ENCODE measurements around the gene OSBPL10. TPM values are rescaled to one million over a fixed set of nuclear protein-coding genes. Genes with fewer than 3 reads are reported as not detected.
"Not testable (repeated sequence)": the region's sequence is repeated elsewhere in the genome, so short reads cannot be mapped to it uniquely, and the experiment has no call there.

The OSBPL10 gene, protein sequence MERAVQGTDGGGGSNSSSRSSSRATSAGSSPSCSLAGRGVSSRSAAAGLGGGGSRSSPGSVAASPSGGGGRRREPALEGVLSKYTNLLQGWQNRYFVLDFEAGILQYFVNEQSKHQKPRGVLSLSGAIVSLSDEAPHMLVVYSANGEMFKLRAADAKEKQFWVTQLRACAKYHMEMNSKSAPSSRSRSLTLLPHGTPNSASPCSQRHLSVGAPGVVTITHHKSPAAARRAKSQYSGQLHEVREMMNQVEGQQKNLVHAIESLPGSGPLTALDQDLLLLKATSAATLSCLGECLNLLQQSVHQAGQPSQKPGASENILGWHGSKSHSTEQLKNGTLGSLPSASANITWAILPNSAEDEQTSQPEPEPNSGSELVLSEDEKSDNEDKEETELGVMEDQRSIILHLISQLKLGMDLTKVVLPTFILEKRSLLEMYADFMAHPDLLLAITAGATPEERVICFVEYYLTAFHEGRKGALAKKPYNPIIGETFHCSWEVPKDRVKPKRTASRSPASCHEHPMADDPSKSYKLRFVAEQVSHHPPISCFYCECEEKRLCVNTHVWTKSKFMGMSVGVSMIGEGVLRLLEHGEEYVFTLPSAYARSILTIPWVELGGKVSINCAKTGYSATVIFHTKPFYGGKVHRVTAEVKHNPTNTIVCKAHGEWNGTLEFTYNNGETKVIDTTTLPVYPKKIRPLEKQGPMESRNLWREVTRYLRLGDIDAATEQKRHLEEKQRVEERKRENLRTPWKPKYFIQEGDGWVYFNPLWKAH
- total RNA-seq, result 10.9 TPM

DNA sequence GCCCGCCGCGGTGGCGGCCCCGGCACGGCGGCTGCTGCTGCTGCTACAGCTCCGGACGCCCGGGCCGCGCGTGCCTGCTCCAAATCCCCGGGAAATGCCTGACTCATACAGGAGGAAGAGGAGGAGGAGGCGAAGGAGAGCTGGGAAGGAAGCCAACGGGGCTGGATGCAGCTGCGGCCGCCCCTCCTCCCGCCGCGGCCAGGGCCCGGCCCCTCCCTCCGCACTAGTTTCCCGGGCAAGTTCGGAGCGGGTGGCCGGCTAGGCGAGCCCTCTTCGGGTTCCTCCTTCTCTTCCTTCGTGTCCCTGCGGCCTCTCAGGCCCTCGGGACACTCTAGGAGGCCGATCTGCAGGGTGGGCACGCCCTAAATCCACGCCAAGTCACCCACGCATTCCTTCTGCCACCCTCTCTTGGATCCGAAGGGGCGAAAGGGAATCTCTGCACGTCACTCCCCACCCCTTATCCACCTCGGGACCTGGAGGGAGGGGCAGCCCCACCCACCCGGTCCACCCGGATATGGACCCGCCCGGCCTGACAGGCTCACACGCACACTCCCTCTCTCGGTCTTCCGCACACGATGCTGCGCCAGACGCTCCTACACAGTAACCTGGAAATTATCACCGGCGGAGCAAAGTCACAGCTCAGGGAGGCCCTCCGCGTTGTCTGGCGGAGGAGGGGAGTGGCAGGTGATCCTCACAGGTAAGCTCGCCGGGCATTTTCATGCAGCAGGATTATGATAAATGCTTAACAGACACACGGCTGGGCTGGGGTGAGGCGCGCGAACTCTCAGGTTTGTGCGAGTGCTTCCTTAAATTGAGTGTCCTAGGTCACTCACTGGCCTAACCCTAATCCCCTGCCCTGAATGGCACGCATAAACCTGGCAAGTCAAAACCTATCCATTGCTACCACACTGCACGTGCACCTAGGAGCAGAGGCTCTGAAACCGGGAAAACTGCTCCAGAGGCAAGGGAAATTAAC lies at the start of gene OSBPL10, which contains the start of gene ZNF860:
Gene OSBPL10 (minus strand): TSS at position 57 of the 976 bp plus-strand sequence. CDS start 83 bp downstream, outside the sequence.
Gene ZNF860 (plus strand): TSS at position 545 of the 976 bp plus-strand sequence. CDS start 7,330 bp downstream, outside the sequence.
- peak; percentile 75 for DNase-seq

DNA sequence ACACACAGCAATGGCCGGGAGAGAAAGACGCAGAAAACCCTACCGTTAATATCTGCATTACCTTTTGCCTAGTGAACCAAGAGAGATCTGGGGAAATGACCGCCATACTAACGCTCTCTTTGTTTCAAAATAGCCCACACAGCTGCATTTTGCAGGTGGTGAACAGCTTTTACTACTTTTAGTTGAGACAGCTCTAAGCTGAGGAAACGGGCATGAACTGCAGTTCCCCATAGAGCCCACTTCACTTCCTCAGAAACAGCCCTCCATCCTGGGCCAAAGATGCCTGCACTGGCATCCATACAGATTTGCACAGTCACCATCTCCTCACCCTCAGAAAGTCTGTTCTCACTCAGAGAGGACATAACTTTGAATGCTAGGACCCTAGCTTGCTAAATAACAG lies 45.5 kb upstream of the OSBPL10 start:
- DNase-seq, result no peak

DNA sequence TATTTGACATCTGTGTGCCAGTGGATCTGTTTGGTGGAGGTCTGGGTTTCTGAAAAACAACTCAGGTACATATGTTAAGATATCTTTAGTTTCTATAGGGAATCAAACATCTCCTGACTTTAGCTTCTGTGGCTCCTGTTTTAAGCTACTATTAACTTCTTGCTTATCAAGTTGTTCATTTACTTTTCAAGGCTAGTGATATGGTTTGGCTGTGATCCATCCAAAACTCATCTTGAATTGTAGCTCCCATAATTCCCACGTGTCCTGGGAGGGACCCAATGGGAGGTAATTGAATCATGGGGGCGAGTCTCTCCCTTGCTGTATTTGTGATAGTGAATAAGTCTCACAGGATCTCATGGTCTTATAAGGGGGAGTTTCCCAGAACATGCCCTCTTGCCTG lies 41.9 kb upstream of the OSBPL10 start:
- no peak for DNase-seq

DNA sequence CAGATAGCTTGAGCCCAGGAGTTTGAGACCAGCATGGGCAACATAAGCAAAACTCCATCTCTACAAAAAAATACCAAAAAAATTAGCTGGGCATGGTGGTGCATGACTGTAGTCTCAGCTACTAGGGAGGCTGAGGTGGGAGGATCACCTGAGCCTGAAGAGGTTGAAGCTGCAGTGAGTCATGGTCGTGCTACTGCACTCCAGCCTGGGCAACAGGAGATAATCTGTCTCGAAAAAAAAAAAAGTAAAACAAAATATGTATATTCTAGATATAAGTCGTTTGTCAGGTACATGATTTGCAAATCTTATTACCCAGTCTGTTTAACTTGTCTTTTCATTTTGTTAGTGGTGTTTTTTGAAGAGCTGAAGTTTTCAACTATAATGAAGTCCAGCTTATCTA lies 40.7 kb upstream of the OSBPL10 start:
- no peak for DNase-seq

DNA sequence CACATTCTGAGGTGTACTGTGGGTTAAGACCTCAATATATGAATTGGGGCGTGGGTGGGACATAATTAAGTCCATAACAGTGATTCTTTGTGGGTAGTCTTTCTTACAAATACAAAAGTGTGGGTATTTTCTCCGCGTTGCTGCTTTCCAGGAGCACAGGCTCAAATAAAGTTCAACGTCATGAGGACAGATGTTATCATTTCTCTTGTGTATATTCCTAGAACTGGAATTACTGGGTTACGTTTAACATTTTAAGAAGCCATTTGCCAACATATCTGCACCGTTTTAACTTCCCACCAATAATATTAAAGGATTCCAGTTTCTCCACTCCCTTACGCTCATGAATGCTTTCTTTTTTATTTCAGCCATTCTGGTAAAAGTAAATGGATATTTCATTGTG lies 40.1 kb upstream of the OSBPL10 start:
- no peak for DNase-seq

DNA sequence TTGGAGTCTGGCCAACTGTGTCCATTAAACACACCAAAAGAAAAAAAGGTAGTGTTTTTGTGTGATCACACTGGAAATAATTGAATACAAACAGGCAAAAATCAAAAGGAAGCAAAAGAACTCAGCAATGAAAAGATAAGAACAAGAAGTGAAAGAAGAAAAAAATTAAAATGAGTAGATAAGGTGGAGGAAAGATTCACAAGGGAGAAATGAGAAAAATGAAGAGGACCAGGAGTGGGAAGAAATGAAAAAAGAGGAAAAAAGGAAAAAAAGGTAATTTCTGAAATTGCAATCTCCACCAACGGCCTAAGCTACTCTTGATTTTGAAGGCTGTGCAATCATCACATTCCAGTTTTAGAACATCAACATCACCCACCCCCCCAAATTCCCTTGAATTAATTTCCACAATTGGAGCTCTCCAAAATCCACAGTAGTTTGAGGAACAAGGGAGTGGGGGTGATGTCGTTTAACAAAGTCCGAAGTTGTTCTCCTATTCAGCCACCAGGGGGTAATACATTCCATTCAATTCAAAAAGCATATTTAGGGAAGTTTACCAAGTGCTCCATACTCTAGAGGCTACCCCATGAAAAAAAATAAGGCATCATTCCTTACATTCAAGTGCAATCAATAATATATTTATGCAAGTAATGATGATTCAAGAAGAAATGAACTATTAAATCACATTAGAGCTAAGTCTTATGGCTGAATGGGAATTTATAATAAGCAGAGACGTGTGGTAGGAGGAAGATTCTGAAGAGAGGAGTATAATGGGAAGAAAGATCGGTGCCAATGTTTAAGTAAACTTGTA lies 37.9 kb upstream of the OSBPL10 start:
- peak; percentile 50 for DNase-seq

DNA sequence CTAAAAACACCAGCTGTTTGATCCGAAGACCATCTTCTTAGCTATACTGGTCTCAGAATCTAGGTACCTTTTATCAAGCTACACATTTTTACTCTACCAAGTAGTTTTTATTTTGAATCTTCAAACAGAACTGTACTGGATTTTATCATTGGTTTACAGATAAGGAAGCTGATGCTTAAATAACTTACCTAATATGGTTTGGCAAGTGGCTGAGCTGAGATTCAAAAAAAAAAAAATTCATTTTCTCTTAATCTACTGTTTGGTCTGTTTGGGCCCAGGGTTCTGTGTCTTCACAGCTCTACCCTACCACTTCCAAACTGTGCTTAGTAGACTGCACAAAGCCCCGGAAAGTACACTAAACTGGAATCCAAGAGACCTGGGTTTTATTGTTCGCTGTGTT lies 36.2 kb upstream of the OSBPL10 start:
- DNase-seq, result no peak

DNA sequence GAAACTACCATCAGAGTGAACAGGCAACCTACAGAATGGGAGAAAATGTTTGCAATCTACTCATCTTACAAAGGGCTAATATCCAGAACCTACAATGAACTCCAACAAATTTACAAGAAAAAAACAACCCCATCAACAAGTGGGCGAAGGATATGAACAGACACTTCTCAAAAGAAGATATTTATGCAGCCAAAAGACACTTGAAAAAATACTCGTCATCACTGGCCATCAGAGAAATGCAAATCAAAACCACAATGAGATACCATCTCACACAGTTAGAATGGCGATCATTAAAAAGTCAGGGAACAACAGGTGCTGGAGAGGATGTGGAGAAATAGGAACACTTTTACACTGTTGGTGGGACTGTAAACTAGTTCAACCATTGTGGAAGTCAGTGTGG lies 34.6 kb upstream of the OSBPL10 start:
- not testable (repeated sequence) for DNase-seq

DNA sequence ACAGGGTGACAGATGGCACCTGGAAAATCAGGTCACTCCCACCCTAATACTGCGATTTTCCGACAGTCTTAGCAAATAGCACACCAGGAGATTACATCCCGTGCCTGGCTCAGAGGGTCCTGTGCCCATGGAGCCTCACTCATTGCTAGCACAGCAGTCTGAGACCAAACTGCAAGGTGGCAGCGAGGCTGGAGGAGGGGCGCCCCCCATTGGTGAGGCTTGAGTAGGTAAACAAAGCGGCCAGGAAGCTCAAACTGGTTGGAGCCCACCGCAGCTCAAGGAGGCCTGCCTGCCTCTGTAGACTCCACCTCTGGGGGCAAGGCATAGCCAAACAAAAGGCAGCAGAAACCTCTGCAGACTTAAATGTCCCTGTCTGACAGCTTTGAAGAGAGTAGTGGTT lies 29.6 kb upstream of the OSBPL10 start:
- DNase-seq, result not testable (repeated sequence)

DNA sequence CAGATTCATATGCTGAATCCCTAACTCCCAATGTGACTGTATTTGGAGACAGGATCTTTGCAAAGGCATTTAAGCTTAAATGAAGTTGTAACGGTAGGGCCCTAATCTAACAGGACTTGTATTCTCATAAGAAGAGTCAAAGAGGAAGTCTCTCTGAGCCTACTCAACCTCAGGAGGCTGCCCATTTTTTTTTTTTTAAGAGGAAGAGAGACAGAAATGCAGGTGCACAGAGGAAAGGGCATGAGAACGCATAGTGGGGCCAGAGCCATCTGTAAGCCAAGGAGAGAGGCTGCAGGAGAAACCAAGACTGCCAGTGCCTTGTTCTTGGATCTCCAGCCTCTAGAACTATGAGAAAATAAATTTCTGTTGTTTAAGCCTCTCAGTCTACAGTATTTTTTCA lies 28.9 kb upstream of the OSBPL10 start:
- no peak for DNase-seq

DNA sequence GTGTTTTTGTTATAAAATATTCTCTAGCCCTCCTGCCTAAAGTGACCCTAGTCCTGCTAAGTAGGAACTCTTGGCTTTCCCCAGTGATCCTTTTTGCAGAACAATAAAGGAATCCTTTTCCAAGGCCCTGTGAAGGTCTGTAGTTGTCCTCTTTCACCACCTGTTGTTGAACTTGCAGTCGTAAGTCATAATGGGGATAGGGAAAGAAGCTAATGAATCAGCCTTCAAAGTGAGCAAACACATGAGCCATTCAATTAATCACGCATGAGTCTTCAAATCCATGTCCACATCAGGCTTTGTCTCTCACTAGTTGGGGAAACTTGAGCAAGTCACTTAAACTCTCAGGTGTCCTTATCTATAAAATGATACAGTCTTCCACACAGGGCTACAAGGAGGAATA lies 28.0 kb upstream of the OSBPL10 start:
- no peak for DNase-seq

DNA sequence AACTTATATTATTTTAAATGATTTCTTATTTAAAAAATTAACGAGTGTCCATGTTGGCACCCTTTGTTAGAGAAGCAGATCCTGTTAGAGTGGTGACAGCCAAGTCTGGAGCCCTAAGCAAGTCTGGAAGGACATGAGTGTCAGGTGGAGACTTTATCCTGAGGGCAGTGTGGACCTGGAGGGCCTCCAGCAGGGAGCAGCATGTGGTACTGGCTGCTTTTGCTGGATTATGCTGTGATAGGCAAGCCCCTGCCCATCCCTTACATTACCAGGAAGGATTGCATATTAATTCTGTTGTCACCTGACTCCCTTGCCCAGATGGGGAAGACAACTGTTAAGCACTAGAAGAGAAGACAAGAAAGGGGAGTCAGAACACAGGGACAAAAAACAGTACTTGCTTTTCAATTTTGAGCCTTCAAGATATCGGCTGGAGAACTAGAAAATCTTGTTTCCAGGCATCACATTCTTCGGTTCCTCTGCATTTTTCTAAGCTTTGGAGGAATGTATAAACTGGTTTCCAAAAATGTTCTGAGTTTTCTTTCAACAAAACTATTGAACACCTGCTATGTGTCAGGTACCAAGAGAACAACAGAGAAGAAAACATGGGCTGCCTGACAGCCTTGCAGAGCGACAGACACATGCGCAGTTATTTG lies 23.2 kb upstream of the OSBPL10 start:
- no peak for DNase-seq

DNA sequence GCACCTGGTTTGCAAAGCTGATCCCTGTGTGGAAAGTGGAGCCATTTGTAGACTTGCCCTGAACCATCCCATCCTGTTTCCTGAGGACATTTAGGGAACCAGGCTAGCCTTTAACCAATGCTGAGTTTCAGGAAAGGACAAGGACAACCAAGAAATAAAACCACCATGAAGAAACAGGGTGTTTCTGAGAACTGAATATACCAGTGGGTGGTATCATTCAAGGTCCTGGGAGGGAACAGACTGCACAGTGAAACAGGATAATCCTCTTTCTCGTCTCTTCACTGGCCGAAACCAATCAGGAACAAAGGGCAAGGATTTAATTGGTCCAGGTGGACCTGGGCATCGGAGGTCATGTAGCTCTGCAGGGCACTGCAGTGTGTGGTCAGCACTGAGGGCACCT lies 22.3 kb upstream of the OSBPL10 start:
- no peak for DNase-seq

DNA sequence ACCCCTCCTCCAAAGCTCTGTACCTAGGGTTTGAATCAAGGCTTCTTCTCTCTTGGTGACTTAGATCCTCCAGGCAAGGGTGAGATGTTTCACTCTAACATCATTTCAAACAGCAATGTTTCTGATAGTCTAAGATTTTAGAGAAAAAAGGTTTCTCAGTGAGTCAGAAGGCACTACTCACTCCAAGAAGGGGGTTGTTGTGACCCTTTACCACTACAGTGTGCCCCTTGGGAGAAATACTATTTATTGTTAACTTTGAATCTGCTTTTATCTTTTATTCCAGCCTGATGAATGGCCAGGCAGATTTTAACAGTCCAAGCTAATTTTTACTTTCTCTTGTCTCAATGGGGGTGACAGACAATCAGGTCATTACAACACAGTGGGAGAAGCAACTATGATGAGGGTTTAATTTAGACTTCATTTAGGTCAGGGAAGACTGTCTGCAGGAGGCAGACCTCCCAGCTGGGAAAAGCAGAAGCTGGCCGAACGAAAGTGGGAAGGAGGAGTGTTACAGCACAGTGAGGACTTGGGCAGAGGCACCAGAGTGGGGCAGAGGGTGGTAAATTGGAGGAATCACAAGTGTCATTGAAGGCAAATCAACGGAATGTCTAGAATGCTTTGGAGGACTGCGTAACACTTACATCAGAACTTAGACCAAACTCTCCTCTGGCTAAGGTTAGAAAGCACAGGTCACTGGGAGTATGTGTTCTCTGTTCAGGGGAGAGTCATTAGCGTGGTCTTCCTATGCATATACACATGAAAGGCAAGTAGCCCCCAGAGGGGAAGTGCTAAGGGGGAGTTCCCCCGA lies 21.7 kb upstream of the OSBPL10 start:
- DNase-seq, result no peak

DNA sequence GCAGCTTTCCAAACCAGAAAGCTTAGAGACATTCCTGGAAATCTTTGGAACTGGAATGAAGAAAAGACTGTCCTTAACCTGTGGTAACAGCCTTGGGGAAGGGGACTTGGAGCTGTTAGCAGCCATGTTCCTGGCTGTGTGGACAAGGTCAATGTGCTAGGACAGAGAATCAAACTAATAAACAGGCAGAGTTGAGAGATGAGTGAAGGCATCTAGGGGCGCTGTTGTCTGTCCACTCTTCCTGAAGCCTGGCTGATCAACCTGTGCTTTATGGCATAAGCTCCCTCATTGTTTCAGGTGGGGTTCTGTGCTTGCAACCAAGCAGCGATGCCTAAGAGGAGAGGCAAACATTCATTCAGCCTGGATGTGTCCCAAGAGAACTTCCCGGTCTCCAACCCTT lies 19.8 kb upstream of the OSBPL10 start:
- DNase-seq, result no peak

DNA sequence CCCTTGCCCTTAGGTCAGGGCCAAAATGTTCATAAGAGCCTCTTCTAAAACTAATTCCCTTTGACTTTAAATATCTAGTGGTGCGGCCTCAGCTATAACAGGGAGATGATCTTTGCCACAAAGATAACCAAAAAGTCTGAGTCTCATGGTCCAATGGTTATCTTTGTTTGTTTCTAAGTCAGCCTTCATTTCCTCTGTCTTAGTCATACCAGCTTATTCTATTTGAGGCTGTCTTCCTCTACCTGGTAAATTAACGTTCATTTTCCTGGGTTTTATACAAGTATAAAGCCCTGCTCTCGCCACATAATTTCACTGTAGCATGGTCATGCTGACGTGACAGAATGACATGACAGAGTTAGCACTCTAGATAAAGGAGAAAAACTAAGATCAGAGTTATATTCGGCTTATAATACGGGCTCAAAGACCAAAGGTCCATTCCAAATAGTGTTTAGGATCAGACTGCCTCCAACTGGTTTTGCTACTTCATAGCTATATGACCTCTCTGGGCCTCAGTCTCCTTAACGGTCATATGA lies 18.9 kb upstream of the OSBPL10 start:
- no peak for DNase-seq

DNA sequence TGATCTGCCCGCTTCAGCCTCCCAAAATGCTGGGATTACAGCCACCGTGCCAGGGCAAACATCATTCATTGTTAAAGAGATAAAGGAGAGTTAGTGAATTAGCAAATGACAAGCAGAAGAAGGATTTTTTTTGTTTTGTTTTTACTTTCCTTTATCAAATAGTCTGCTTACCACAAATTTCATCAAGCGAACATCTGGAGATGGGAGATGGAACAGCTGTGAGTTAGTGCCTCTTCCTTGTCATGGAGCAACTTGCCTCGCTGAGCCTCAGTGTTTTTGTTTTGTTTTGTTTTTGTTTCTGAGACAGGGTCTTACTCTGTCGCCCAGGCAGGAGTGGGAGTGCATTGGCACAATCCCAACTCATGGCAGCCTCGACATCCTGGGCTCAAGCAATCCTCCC lies 16.4 kb upstream of the OSBPL10 start:
- DNase-seq, result no peak

DNA sequence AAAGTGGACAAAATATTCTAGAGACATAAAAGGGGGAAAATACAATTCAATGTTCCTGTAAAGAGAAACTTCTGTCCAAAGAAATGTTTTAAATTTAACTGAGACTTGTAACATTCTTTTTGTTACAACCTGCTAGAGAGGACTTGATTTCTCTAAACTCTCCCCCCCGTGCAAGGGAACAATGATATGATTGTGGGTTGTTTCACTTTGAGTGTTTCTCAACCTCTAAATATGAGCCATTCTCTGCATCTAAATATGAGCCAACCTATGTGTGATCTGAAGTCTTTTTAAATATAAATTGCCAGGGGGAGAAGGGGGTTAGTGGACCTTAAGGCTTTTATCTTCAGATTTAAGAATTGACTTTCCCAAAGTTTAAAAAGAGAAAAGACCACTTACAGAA lies 15.1 kb upstream of the OSBPL10 start:
- DNase-seq, result no peak

DNA sequence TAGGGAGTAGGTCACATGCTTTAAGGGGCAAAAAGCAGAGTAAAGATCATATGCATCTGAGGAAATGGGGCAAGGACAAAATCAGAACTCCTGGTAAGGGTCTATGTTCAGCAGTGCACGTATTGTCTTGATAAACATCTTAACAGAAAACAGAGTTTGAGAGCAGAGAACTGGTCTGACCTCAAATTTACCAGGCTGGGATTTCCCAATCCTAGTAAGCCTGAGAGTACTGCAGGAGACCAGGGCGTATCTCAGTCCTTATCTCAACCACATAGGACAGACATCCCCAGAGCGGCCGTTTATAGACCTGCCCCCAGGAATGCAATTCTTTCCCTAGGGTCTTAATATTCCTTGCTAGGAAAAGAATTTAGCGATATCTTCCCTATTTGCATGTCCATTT lies 14.0 kb upstream of the OSBPL10 start:
- not testable (repeated sequence) for DNase-seq

DNA sequence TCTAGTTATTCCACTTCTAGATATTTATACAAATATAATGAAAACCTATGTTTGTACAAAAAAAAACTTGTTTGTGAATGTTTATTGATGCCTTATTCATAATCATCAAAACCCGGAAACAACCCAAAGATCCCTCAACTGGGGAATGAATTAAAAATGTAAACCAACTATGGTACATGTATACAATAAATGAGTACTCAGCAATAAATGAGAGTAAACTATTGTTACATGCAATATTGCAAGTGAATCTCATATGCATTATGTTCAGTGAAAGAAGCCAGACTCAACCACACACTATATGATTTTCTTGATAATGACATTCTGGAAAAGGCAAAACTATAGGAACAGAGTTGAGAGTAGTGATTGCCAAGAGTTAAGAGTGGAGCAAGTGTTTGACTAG lies 12.8 kb upstream of the OSBPL10 start:
- no peak for DNase-seq
